GM12864 (cell line): ENCODE data around the gene RMDN2.
A peak's percentile ranks its signal among the peaks of the same experiment; 100 is the strongest.

ENCODE experiments used
- DNase-seq: peaks from one replicate; pipeline ENCODE4 v3.0.0-alpha.2; 2011; ENCODE audit warnings: low read depth
- H3K4me3 ChIP-seq: 2 replicates; pipeline ENCODE4 v1.5.1; 2011; ENCODE audit warnings: mild to moderate bottlenecking, low read depth, low read length, control low read depth
- TF ChIP-seq, protein P1 (sequence below): IDR thresholded peaks from 2 replicates; pipeline ENCODE4 v1.5.1; 2011; ENCODE audit warnings: low read depth, mild to moderate bottlenecking, moderate library complexity, low read length, control low read depth, inconsistent platforms; ENCODE audit errors: missing control alignments

The RMDN2 gene

DNA sequence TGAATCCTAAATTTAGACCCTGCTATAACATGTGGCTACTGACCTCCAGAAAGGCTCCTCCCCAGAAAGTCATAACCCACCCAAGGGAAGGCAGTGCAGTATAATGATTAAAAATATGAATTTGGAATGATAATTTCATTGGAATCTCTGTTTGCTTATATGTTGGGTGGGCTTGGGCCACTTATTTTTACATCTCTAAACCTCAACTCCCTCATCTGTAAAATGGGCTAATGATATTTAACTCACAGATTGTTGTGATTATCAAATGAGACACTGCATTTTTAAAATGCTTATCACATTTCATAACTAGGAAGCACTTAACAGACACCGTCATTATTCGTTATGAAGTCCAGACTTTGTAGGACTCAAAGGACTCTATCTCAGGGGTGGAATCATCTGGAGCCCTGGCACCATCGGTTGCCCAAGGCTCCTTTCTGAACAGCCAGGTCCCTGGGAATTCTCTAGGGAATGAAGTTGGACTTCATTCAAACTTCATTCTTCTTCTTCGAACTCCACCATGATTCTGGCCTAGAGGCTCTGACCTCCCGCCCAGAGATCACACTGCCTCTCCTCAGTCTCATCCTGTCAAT is 33.1 kb upstream of the RMDN2 start:
- DNase-seq: no peak
- TF ChIP-seq, protein P1, sequence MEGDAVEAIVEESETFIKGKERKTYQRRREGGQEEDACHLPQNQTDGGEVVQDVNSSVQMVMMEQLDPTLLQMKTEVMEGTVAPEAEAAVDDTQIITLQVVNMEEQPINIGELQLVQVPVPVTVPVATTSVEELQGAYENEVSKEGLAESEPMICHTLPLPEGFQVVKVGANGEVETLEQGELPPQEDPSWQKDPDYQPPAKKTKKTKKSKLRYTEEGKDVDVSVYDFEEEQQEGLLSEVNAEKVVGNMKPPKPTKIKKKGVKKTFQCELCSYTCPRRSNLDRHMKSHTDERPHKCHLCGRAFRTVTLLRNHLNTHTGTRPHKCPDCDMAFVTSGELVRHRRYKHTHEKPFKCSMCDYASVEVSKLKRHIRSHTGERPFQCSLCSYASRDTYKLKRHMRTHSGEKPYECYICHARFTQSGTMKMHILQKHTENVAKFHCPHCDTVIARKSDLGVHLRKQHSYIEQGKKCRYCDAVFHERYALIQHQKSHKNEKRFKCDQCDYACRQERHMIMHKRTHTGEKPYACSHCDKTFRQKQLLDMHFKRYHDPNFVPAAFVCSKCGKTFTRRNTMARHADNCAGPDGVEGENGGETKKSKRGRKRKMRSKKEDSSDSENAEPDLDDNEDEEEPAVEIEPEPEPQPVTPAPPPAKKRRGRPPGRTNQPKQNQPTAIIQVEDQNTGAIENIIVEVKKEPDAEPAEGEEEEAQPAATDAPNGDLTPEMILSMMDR: no peak
- H3K4me3 ChIP-seq: no peak overlapping the region; the same call in 1 of the 2 replicates

DNA sequence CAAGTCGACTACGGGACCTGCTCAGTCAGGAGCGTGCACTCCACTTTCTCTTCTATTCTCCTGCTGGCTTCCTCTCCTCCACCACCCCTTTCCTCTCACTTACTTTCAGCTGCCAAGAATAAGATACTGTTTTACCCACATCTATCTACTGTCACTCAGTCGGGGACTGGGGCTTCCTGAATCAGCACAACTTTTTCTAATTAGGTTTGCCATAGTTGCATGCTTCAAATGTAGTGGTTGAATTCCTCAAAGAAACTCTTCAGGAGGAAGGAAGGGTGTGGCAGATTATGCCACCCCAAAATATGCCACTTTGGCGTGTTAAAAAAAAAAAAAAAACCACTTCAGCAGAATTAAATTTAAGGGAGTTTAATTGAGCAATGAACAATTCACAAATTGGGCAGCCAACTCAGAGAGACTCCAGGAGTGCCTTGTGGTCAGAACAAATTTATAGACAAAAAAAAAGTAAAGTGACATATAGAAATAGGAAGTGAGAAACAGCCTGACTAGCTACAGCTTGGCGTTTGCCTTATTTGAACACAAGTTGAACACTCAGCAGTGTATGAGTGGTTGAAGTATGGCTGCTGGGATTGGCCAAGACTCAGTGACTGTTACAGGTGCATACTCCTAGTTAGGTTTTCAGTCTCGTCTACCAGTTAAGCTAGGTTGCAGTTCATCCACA is 32.5 kb upstream of the RMDN2 start:
- H3K4me3 ChIP-seq: no peak overlapping the region; the same call in 1 of the 2 replicates
- DNase-seq: peak; percentile 80
- TF ChIP-seq, protein P1: no peak

DNA sequence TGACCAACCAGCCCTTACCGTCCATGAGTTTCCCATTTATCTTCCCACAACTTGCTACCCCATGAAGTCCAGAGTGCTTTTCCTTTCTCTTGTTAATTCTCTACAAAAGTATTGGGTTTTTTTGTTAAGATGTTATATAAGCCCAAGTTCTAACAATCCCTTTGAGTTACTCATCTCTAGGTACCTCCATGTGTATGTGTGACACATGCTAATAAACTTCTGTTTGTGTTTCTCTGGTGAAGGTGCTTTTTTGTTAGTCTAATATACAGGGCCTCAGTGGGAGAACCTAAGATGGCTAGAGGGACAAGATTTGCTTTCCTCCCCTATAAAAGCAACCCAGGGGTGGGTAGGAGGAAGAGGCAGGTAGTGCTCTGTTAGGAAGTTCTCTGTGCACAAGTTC is 31.8 kb upstream of the RMDN2 start:
- H3K4me3 ChIP-seq: no peak overlapping the region
- TF ChIP-seq, protein P1: no peak

DNA sequence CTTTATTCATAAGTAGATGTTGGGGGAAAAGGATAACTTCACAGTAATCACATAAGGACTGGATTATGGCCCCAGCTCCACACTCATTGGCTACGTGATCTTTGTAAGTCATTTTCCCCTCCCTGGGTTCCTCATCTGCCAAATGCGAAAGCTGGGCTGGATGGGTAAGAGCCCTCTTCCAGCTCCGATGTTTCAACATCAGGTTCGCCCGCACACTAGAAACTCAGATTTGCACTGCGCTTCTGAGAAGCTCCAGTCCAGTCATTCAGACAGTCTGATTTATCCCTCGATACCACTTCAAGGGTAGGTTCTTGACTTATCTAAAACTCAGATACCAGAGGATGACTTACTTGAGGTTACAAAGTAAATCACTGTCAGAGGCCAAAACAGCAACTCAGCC is 31.0 kb upstream of the RMDN2 start:
- H3K4me3 ChIP-seq: no peak overlapping the region
- DNase-seq: no peak
- TF ChIP-seq, protein P1: no peak

More for the DNA sequence above, 31.8 kb upstream of the RMDN2 start:
- DNase-seq: no peak

DNA sequence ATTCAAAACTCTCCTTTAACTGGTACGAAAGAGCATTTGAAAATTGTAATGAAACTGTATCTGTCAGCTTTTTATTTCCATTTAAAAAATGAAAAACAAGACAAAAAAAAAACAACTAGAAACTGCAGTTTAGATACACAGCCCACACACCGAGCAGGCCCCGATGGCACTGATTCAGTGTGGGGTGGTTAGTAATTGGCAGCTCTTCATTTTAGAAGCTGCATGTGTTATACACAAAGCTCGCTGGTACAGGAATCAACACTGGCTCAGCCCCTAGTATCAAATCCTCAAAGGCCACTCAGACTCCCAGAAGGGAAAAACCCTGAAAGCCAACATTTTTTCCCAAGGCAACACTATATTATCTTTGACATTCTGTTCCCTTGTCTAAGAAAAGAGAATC is 30.5 kb upstream of the RMDN2 start:
- no peak overlapping the region for H3K4me3 ChIP-seq
- DNase-seq: no peak
- TF ChIP-seq, protein P1: no peak

DNA sequence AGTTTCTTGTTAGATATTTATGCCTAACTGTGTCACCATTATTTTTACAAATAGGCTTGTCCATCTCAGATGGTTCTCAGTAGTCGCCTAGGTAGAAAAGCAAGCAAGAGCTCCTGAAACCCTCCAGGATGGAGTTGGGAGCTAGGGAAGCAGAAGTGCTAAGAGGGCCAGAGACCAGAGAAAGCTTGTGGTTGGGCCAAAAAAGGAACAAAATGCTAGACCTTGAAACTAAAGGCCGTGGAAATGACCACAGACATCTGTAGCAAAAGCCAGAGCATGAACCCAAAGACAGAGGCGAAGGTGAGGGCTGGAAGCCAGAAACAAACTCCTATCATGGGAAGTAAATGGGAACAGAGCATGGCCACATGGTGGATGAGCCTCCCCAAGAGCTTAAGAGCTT is 29.9 kb upstream of the RMDN2 start:
- no peak overlapping the region for H3K4me3 ChIP-seq
- TF ChIP-seq, protein P1: no peak
- DNase-seq: no peak

DNA sequence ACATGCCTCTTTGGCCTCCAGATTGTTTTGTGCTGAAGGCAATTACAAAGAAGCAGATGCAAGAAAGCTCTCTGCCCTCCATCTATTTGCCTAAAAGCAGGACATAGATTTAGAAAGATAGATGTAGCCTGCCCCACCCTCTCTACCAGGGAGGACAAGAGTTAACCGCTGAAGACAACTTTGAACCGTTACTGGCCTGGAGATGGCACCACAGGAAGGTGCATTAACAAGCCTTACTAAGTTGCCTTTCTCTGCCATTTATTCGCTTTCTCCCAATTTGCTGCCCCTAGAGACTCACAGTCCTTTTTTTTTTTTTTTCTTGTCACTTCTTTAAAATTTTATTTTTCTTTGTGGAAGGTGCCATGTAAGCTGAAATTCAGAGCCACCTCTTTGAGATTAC is 28.8 kb upstream of the RMDN2 start:
- no peak overlapping the region for H3K4me3 ChIP-seq
- TF ChIP-seq, protein P1: peak; percentile 16
- DNase-seq: no peak
